ENCODE measurements around the gene RBPJ. TPM values are rescaled to one million over a fixed set of nuclear protein-coding genes. Genes with fewer than 3 reads are reported as not detected.
A peak's percentile ranks its signal among the peaks of the same experiment; 100 is the strongest.

Gene RBPJ
- total RNA-seq, 2 donors from 2014 or later = 41.7 to 98.2 TPM

- no peak for TF ChIP-seq CTCF (IDR thresholded peaks at IDR 0.05)
These were observed 86.7 kb downstream of the RBPJ start for GRCh38 chr4:26407476-26407875.

GRCh38 chr4:26410385-26411293, 89.8 kb downstream of the RBPJ start:
- H3K4me3 ChIP-seq = no peak overlapping the region
- H3K27ac ChIP-seq = no peak overlapping the region
- peak; percentile 49 for TF ChIP-seq CTCF (IDR thresholded peaks at IDR 0.05)
- no peaks in the 10 kb centered on the region for H3K4me1 ChIP-seq
- H3K9me3 ChIP-seq = no peaks in the 10 kb centered on the region
- intact Hi-C loops (cut with DNase I) = loop anchor here (2.0 to 10.0 kb wide), 3 partner anchors 80 to 383 kb away; no protein-coding TSS in a partner anchor
- peak; percentile 49 for DNase-seq
- no peaks in the 10 kb centered on the region for H3K27me3 ChIP-seq
- H3K9ac ChIP-seq (ENCODE audit: low read depth in 2 of 2, low read length in 2 of 2) = no peak overlapping the region
- no peaks in the 10 kb centered on the region for H3K36me3 ChIP-seq

More at GRCh38 chr4:26407476-26407875, 86.7 kb downstream of the RBPJ start:
- no peak for DNase-seq
- Histone ChIP-seq H3K27ac (no peak overlapping the region), H3K27me3 (no peaks in the 10 kb centered on the region), H3K4me1 (no peaks in the 10 kb centered on the region), H3K4me3 (no peak overlapping the region), H3K36me3 (no peaks in the 10 kb centered on the region), H3K9me3 (no peaks in the 10 kb centered on the region), H3K9ac (ENCODE audit: low read depth in 2 of 2, low read length in 2 of 2) (no peak overlapping the region)
- intact Hi-C loops (cut with DNase I) = no loop called here

- Histone ChIP-seq H3K4me1 (no peaks in the 10 kb centered on the region), H3K9me3 (no peaks in the 10 kb centered on the region), H3K4me3 (no peak overlapping the region), H3K27ac (no peak overlapping the region), H3K27me3 (no peaks in the 10 kb centered on the region), H3K9ac (ENCODE audit: low read depth in 2 of 2, low read length in 2 of 2) (no peak overlapping the region), H3K36me3 (no peaks in the 10 kb centered on the region)
- no peak for TF ChIP-seq CTCF (IDR thresholded peaks at IDR 0.05)
- peak; percentile 38 for DNase-seq
- intact Hi-C loops (cut with DNase I) = loop anchor here (5.0 to 10.0 kb wide), 2 partner anchors 338 to 385 kb away; no protein-coding TSS in a partner anchor
These were observed 91.9 kb downstream of the RBPJ start for GRCh38 chr4:26412381-26413372.

GRCh38 chr4:26413582-26413981, 92.8 kb downstream of the RBPJ start:
- no peaks in the 10 kb centered on the region for H3K27me3 ChIP-seq
- no peaks in the 10 kb centered on the region for H3K4me1 ChIP-seq
- intact Hi-C loops (cut with DNase I) = loop anchor here (5.0 to 10.0 kb wide), 2 partner anchors 339 to 386 kb away; no protein-coding TSS in a partner anchor
- H3K4me3 ChIP-seq = no peak overlapping the region
- H3K27ac ChIP-seq = no peak overlapping the region
- TF ChIP-seq CTCF (IDR thresholded peaks at IDR 0.05) = no peak
- no peak for DNase-seq
- H3K36me3 ChIP-seq = no peaks in the 10 kb centered on the region
- H3K9ac ChIP-seq (ENCODE audit: low read depth in 2 of 2, low read length in 2 of 2) = no peak overlapping the region
- H3K9me3 ChIP-seq = no peaks in the 10 kb centered on the region

GRCh38 chr4:26418107-26418506, 97.3 kb downstream of the RBPJ start:
- Histone ChIP-seq H3K36me3 (no peaks in the 10 kb centered on the region), H3K9me3 (no peaks in the 10 kb centered on the region), H3K9ac (ENCODE audit: low read depth in 2 of 2, low read length in 2 of 2) (no peak overlapping the region), H3K27ac (no peak overlapping the region), H3K4me3 (no peak overlapping the region), H3K27me3 (no peaks in the 10 kb centered on the region), H3K4me1 (no peaks in the 10 kb centered on the region)
- intact Hi-C loops (cut with DNase I) = loop anchor here (10.0 kb wide), 1 partner anchor 343 kb away; no protein-coding TSS in a partner anchor
- DNase-seq = no peak
- no peak for TF ChIP-seq CTCF (IDR thresholded peaks at IDR 0.05)
